ACC112 (cell line): ENCODE data around the gene MCTP2.

Experiments
- H2AFZ ChIP-seq: fragments of 200-600 bp; sonication (generic); one replicate; pipeline ENCODE4 v1.6.0; 2017; ENCODE audit warnings: antibody characterized with exemption, low read length; ENCODE audit not compliant: unreplicated experiment
- H3K27ac ChIP-seq: fragments of 200-600 bp; sonication (generic); 2 replicates; pipeline ENCODE4 v1.5.1; 2014; ENCODE audit warnings: low read depth, mild to moderate bottlenecking, antibody characterized with exemption, low read length, moderate library complexity
- H3K27me3 ChIP-seq: fragments of 200-600 bp; sonication (generic); 2 replicates; pipeline ENCODE4 v1.6.1; 2014; ENCODE audit warnings: mild to moderate bottlenecking, antibody characterized with exemption, low read length, moderate library complexity, mixed read lengths; ENCODE audit not compliant: insufficient read depth
- H3K36me3 ChIP-seq: fragments of 200-600 bp; sonication (generic); 2 replicates; pipeline ENCODE4 v1.6.1; 2016; ENCODE audit warnings: mild to moderate bottlenecking, antibody characterized with exemption, low read length, moderate library complexity, mixed read lengths; ENCODE audit not compliant: insufficient read depth
- H3K4me1 ChIP-seq: fragments of 200-600 bp; sonication (generic); one replicate; pipeline ENCODE4 v1.6.1; 2016; ENCODE audit warnings: low read length, mixed read lengths; ENCODE audit not compliant: insufficient read depth, unreplicated experiment, control insufficient read depth
- H3K4me3 ChIP-seq: fragments of 200-600 bp; sonication (generic); 2 replicates; pipeline ENCODE4 v1.5.1; 2014; ENCODE audit warnings: mild to moderate bottlenecking, low read depth, low read length
- H3K79me2 ChIP-seq: fragments of 200-600 bp; sonication (generic); one replicate; pipeline ENCODE4 v1.6.0; 2016; ENCODE audit warnings: low read length; ENCODE audit not compliant: control insufficient read depth, unreplicated experiment, insufficient read depth

MCTP2 gene

GRCh38 chr15:94206463-94207167 lies 24.7 kb upstream of the MCTP2 start:
- no peak overlapping the region for H2AFZ ChIP-seq
- H3K27ac ChIP-seq = no peak overlapping the region
- no peaks in the 10 kb centered on the region for H3K79me2 ChIP-seq
- no peaks in the 10 kb centered on the region for H3K27me3 ChIP-seq
- no peaks in the 10 kb centered on the region for H3K36me3 ChIP-seq
- no peak overlapping the region for H3K4me3 ChIP-seq
- H3K4me1 ChIP-seq = no peaks in the 10 kb centered on the region

GRCh38 chr15:94212291-94212690 lies 19.1 kb upstream of the MCTP2 start:
- Histone ChIP-seq H3K4me3 (no peak overlapping the region), H3K27ac (no peak overlapping the region), H3K27me3 (no peaks in the 10 kb centered on the region), H3K79me2 (no peaks in the 10 kb centered on the region), H3K4me1 (no peaks in the 10 kb centered on the region), H3K36me3 (no peaks in the 10 kb centered on the region), H2AFZ (no peak overlapping the region)

GRCh38 chr15:94225616-94226015 lies 5.7 kb upstream of the MCTP2 start:
- Histone ChIP-seq H2AFZ (no peak overlapping the region), H3K79me2 (no peaks in the 10 kb centered on the region), H3K27ac (no peak overlapping the region), H3K27me3 (no peaks in the 10 kb centered on the region), H3K36me3 (no peaks in the 10 kb centered on the region), H3K4me1 (no peaks in the 10 kb centered on the region), H3K4me3 (no peak overlapping the region)

- Histone ChIP-seq H3K79me2 (no peaks in the 10 kb centered on the region), H3K27me3 (peaks cover 4% of the 10 kb centered on the region; the same call in 1 of the 2 replicates)
Observed at GRCh38 chr15:94228611-94229010, 2.8 kb upstream of the MCTP2 start.

GRCh38 chr15:94229591-94230369 lies 1.6 kb upstream of the MCTP2 start:
- H3K79me2 ChIP-seq = no peaks in the 10 kb centered on the region
- no peak overlapping the region for H2AFZ ChIP-seq
- H3K4me1 ChIP-seq = no peaks in the 10 kb centered on the region
- H3K36me3 ChIP-seq = no peaks in the 10 kb centered on the region
- H3K27ac ChIP-seq = no peak overlapping the region
- no peak overlapping the region for H3K4me3 ChIP-seq
- H3K27me3 ChIP-seq = peaks cover 4% of the 10 kb centered on the region; the same call in 1 of the 2 replicates

More at GRCh38 chr15:94228611-94229010, 2.8 kb upstream of the MCTP2 start:
- no peak overlapping the region for H2AFZ ChIP-seq
- no peaks in the 10 kb centered on the region for H3K4me1 ChIP-seq
- H3K36me3 ChIP-seq = no peaks in the 10 kb centered on the region
- no peak overlapping the region for H3K27ac ChIP-seq
- no peak overlapping the region for H3K4me3 ChIP-seq

- Histone ChIP-seq H3K4me1 (no peaks in the 10 kb centered on the region), H3K36me3 (no peaks in the 10 kb centered on the region), H3K4me3 (peak overlapping the region; percentile 81), H3K27ac (0 out of 2 replicates have a peak overlapping the region, but pooled peaks have one; percentile 48), H3K79me2 (no peaks in the 10 kb centered on the region), H3K27me3 (peaks cover 4% of the 10 kb centered on the region; the same call in 1 of the 2 replicates), H2AFZ (peak overlapping the region; percentile 49)
Observed at GRCh38 chr15:94230431-94230882, 904 bp upstream of the MCTP2 start.

GRCh38 chr15:94231723-94232468 lies 535 bp downstream of the MCTP2 start:
- Histone ChIP-seq H2AFZ (no peak overlapping the region), H3K4me3 (peak overlapping the region; percentile 81), H3K4me1 (no peaks in the 10 kb centered on the region)

GRCh38 chr15:94233441-94233840 lies 2.1 kb downstream of the MCTP2 start:
- H3K27ac ChIP-seq = no peak overlapping the region
- H3K36me3 ChIP-seq = no peaks in the 10 kb centered on the region
- H3K79me2 ChIP-seq = no peaks in the 10 kb centered on the region
- H3K4me1 ChIP-seq = no peaks in the 10 kb centered on the region
- H3K27me3 ChIP-seq = peaks cover 4% of the 10 kb centered on the region; the same call in 1 of the 2 replicates
- H3K4me3 ChIP-seq = no peak overlapping the region
- H2AFZ ChIP-seq = no peak overlapping the region

More at GRCh38 chr15:94231723-94232468, 535 bp downstream of the MCTP2 start:
- Histone ChIP-seq H3K27me3 (peaks cover 4% of the 10 kb centered on the region; the same call in 1 of the 2 replicates), H3K27ac (no peak overlapping the region), H3K36me3 (no peaks in the 10 kb centered on the region), H3K79me2 (no peaks in the 10 kb centered on the region)

- Histone ChIP-seq H3K4me3 (no peak overlapping the region), H3K79me2 (no peaks in the 10 kb centered on the region), H3K27me3 (peaks cover 4% of the 10 kb centered on the region; the same call in 1 of the 2 replicates), H2AFZ (no peak overlapping the region), H3K4me1 (no peaks in the 10 kb centered on the region), H3K27ac (no peak overlapping the region), H3K36me3 (no peaks in the 10 kb centered on the region)
Observed at GRCh38 chr15:94234300-94234699, 2.9 kb downstream of the MCTP2 start.

- Histone ChIP-seq H3K4me3 (no peak overlapping the region), H3K27ac (no peak overlapping the region), H3K4me1 (no peaks in the 10 kb centered on the region), H3K36me3 (no peaks in the 10 kb centered on the region), H2AFZ (no peak overlapping the region), H3K27me3 (peaks cover 4% of the 10 kb centered on the region; the same call in 1 of the 2 replicates), H3K79me2 (no peaks in the 10 kb centered on the region)
Observed at GRCh38 chr15:94235041-94235440, 3.7 kb downstream of the MCTP2 start.
